BLaER1 (cell line): Measurements from ENCODE around the gene RTCB.
"Not testable (repeated sequence)": the region's sequence is repeated elsewhere in the genome, so short reads cannot be mapped to it uniquely, and the experiment has no call there.

Experiments used
- H3K27ac ChIP-seq: shearing (Covaris generic); formaldehyde crosslinking; 2 replicates; pipeline ENCODE4 v1.8.1; 2022
- H3K27me3 ChIP-seq: shearing (Covaris generic); formaldehyde crosslinking; 2 replicates; pipeline ENCODE4 v1.8.1; 2022
- H3K36me3 ChIP-seq: shearing (Covaris generic); formaldehyde crosslinking; 2 replicates; pipeline ENCODE4 v1.8.1; 2022
- H3K4me1 ChIP-seq: shearing (Covaris generic); formaldehyde crosslinking; 2 replicates; pipeline ENCODE4 v1.8.1; 2022
- H3K4me2 ChIP-seq: shearing (Covaris generic); formaldehyde crosslinking; 2 replicates; pipeline ENCODE4 v1.8.1; 2022
- H3K4me3 ChIP-seq: shearing (Covaris generic); formaldehyde crosslinking; 2 replicates; pipeline ENCODE4 v1.8.1; 2022
- H3K9ac ChIP-seq: shearing (Covaris generic); formaldehyde crosslinking; 2 replicates; pipeline ENCODE4 v1.8.1; 2022
- H3K9me3 ChIP-seq: shearing (Covaris generic); formaldehyde crosslinking; 2 replicates; pipeline ENCODE4 v1.8.1; 2022
- H4K20me1 ChIP-seq: shearing (Covaris generic); formaldehyde crosslinking; 2 replicates; pipeline ENCODE4 v1.8.1; 2022
- Cebpa-rat ChIP-seq: shearing (Covaris generic); IDR thresholded peaks from 2 replicates; pipeline ENCODE4 v1.8.1; 2022

RTCB gene

GRCh38 chr22:32396255-32396654, 15.8 kb downstream of the RTCB start:
- no peak overlapping the region for H3K4me2 ChIP-seq
- TF ChIP-seq Cebpa-rat = no peak
- H3K4me3 ChIP-seq = no peak overlapping the region
- no peaks in the 10 kb centered on the region for H4K20me1 ChIP-seq
- no peaks in the 10 kb centered on the region for H3K4me1 ChIP-seq
- no peaks in the 10 kb centered on the region for H3K9me3 ChIP-seq
- H3K27me3 ChIP-seq = no peaks in the 10 kb centered on the region
- no peak overlapping the region for H3K9ac ChIP-seq
- H3K36me3 ChIP-seq = peaks cover 100% of the 10 kb centered on the region
- no peak overlapping the region for H3K27ac ChIP-seq

DNA sequence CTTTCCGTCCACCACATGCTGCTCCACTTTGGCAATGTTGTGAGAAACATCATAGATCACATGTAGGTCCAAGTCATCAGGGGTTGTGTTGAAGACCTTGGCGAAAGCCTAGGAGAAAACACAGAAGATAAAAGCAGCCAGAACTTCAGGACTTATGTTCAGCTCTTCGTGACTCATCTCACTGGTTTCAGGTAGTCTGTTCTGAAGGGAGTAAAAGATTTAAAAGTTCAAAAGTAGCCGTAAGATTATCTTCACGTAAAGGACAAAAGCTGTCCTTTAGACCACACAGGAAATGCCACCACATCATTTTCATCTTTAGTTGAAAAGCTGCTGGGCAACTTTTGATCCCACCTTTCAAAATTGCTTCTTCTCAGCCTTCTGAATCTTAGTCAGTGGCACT, 16.9 kb downstream of the RTCB start:
- no peaks in the 10 kb centered on the region for H4K20me1 ChIP-seq
- H3K36me3 ChIP-seq = peaks cover 100% of the 10 kb centered on the region
- H3K9ac ChIP-seq = no peak overlapping the region
- no peaks in the 10 kb centered on the region for H3K27me3 ChIP-seq
- H3K4me1 ChIP-seq = no peaks in the 10 kb centered on the region
- H3K9me3 ChIP-seq = no peaks in the 10 kb centered on the region
- no peak overlapping the region for H3K4me2 ChIP-seq
- H3K27ac ChIP-seq = no peak overlapping the region
- TF ChIP-seq Cebpa-rat = no peak
- no peak overlapping the region for H3K4me3 ChIP-seq

- Histone ChIP-seq H3K36me3 (peaks cover 100% of the 10 kb centered on the region), H3K4me1 (no peaks in the 10 kb centered on the region), H3K27me3 (no peaks in the 10 kb centered on the region), H3K9ac (no peak overlapping the region), H3K4me3 (no peak overlapping the region), H3K27ac (no peak overlapping the region), H3K9me3 (no peaks in the 10 kb centered on the region), H3K4me2 (no peak overlapping the region), H4K20me1 (no peaks in the 10 kb centered on the region)
- TF ChIP-seq Cebpa-rat = no peak
Measured at GRCh38 chr22:32389685-32390084, 22.4 kb downstream of the RTCB start.

- H3K4me2 ChIP-seq = no peak overlapping the region
- H3K4me3 ChIP-seq = no peak overlapping the region
- H4K20me1 ChIP-seq = no peaks in the 10 kb centered on the region
- no peaks in the 10 kb centered on the region for H3K9me3 ChIP-seq
- TF ChIP-seq Cebpa-rat = no peak
- no peak overlapping the region for H3K27ac ChIP-seq
- no peaks in the 10 kb centered on the region for H3K4me1 ChIP-seq
- peaks cover 61% of the 10 kb centered on the region for H3K36me3 ChIP-seq
- H3K27me3 ChIP-seq = no peaks in the 10 kb centered on the region
- no peak overlapping the region for H3K9ac ChIP-seq
Measured at GRCh38 chr22:32385681-32386080, 26.4 kb downstream of the RTCB start.

DNA sequence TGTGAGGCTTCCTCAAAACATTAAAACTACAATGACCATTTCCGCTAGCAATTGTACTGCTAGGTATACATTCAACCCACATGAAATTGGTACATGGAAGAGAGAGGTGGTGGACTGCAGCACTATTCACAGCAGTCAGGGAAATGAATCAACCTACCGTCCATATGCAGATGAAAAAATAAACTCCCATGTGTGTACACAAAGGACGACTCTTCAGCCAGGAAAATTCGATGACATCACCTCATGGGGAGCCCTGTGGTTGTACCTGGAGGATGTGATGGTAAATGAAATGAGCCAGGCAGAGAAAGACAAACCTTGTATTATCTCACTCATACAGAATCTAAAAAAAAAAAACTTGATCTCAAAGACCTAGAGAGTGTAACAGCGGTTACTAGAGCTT, 31.1 kb downstream of the RTCB start:
- H3K27me3 ChIP-seq = no peaks in the 10 kb centered on the region
- peaks cover 14% of the 10 kb centered on the region for H3K36me3 ChIP-seq
- no peak overlapping the region for H3K9ac ChIP-seq
- no peak overlapping the region for H3K4me3 ChIP-seq
- H3K27ac ChIP-seq = no peak overlapping the region
- no peak for TF ChIP-seq Cebpa-rat
- no peaks in the 10 kb centered on the region for H4K20me1 ChIP-seq
- no peak overlapping the region for H3K4me2 ChIP-seq
- no peaks in the 10 kb centered on the region for H3K4me1 ChIP-seq
- H3K9me3 ChIP-seq = no peaks in the 10 kb centered on the region

DNA sequence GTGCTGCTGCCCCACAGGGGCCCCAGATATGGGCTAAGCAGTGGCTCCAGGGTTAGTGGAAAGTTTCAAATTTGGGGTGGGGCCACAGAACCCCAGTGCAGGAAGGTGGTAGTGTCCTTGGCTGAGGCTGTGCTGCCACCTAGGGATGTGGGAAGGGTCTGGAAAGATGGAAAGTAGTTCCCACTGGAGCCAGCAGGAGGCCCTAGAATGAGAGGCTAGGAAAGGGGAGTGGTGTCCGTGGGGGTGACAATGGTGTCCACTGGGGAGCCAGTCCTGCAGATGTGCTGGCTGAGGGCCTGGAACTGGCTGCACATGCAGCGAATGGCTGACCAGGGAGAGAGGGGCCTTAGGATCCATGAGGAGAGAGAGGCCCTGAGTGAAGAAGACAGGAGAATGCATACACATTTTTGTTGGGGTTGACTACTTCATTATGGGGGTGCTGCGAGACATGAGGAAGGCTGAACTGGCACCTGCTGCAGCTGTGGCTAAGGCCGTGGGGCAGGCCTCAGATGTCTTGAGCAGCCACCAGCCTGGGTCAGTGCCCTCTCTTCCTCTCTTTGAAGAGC, 33.3 kb downstream of the RTCB start:
- Histone ChIP-seq H3K27me3 (no peaks in the 10 kb centered on the region), H4K20me1 (no peaks in the 10 kb centered on the region), H3K9me3 (no peaks in the 10 kb centered on the region), H3K4me3 (no peak overlapping the region), H3K4me2 (no peak overlapping the region), H3K9ac (no peak overlapping the region), H3K4me1 (no peaks in the 10 kb centered on the region), H3K27ac (no peak overlapping the region), H3K36me3 (no peaks in the 10 kb centered on the region)
- no peak for TF ChIP-seq Cebpa-rat

DNA sequence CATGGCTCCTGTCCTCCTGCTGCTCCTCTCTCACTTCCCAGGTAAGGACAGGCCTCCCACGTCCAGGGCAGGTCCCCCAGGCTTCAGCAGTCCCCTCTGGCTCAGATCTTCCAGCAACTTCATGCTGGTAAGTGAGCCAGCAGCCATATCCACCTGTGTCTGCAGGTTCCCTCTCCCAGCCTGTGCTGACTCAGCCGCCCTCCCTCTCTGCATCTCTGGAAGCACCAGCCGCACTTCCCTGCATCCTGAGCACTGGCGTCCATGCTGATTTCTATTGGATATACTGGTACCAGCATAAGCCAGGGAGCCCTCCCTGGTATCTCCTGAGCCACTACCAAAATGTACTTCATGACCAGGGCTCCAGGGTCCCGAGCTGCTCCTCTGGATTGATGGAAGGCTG, 35.4 kb downstream of the RTCB start:
- Histone ChIP-seq H3K36me3 (no peaks in the 10 kb centered on the region), H3K4me3 (no peak overlapping the region), H3K9me3 (no peaks in the 10 kb centered on the region), H3K27ac (no peak overlapping the region), H3K9ac (no peak overlapping the region), H3K4me1 (no peaks in the 10 kb centered on the region), H4K20me1 (no peaks in the 10 kb centered on the region), H3K27me3 (no peaks in the 10 kb centered on the region), H3K4me2 (no peak overlapping the region)
- TF ChIP-seq Cebpa-rat = no peak

- no peak overlapping the region for H3K27ac ChIP-seq
Measured at GRCh38 chr22:32375678-32376450, 36.2 kb downstream of the RTCB start.

GRCh38 chr22:32364210-32364609, 47.8 kb downstream of the RTCB start:
- TF ChIP-seq Cebpa-rat = no peak
- Histone ChIP-seq H3K27me3 (no peaks in the 10 kb centered on the region), H4K20me1 (no peaks in the 10 kb centered on the region), H3K4me3 (no peak overlapping the region), H3K4me1 (0 out of 2 replicates have a peak, but pooled peaks cover 7% of the 10 kb centered on the region), H3K9ac (no peak overlapping the region), H3K9me3 (no peaks in the 10 kb centered on the region), H3K4me2 (no peak overlapping the region), H3K27ac (no peak overlapping the region), H3K36me3 (no peaks in the 10 kb centered on the region)

More at GRCh38 chr22:32375678-32376450, 36.2 kb downstream of the RTCB start:
- H4K20me1 ChIP-seq = no peaks in the 10 kb centered on the region
- H3K9ac ChIP-seq = no peak overlapping the region
- H3K4me3 ChIP-seq = no peak overlapping the region
- no peak for TF ChIP-seq Cebpa-rat
- no peak overlapping the region for H3K4me2 ChIP-seq
- H3K27me3 ChIP-seq = no peaks in the 10 kb centered on the region
- H3K36me3 ChIP-seq = no peaks in the 10 kb centered on the region
- H3K4me1 ChIP-seq = no peaks in the 10 kb centered on the region
- H3K9me3 ChIP-seq = no peaks in the 10 kb centered on the region

GRCh38 chr22:32361257-32361656, 50.8 kb downstream of the RTCB start:
- H3K27ac ChIP-seq = no peak overlapping the region
- H3K36me3 ChIP-seq = no peaks in the 10 kb centered on the region

GRCh38 chr22:32360096-32360495, 52.0 kb downstream of the RTCB start:
- H3K9me3 ChIP-seq, H4K20me1 ChIP-seq, H3K4me2 ChIP-seq, H3K4me3 ChIP-seq, H3K4me1 ChIP-seq, H3K36me3 ChIP-seq, H3K27me3 ChIP-seq, H3K9ac ChIP-seq, H3K27ac ChIP-seq: not testable (repeated sequence)

More at GRCh38 chr22:32361257-32361656, 50.8 kb downstream of the RTCB start:
- no peak overlapping the region for H3K9ac ChIP-seq
- no peaks in the 10 kb centered on the region for H4K20me1 ChIP-seq
- TF ChIP-seq Cebpa-rat = no peak
- no peak overlapping the region for H3K4me3 ChIP-seq
- no peak overlapping the region for H3K4me2 ChIP-seq
- H3K27me3 ChIP-seq = no peaks in the 10 kb centered on the region
- no peaks in the 10 kb centered on the region for H3K9me3 ChIP-seq
- 0 out of 2 replicates have a peak, but pooled peaks cover 7% of the 10 kb centered on the region for H3K4me1 ChIP-seq

DNA sequence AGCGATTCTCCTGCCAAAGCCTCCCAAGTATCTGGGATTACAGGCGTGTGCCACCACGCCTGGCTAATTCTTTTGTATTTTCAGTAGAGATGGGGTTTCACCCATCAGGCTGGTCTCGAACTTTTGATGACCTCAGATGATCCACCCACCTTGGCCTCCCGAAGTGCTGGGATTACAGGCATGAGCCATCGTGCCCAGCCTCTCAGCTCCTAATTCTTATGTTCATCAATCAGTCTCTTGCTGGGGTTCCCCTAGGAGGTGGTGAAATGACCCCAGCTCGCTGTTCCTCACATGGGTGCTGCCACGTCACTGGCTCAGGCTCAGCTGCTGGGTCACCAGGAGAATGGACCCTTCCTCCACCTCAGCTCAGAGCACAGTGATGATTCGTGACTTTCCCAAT, 54.5 kb downstream of the RTCB start, which contains the start of gene RFPL3:
RFPL3 (plus strand) TSS at position 301 of the 400 bp plus-strand sequence. CDS start 205 bp downstream, outside the sequence.
- not testable (repeated sequence) for H3K4me2 ChIP-seq, H3K9ac ChIP-seq, H3K27me3 ChIP-seq, H3K4me3 ChIP-seq, H3K4me1 ChIP-seq, H4K20me1 ChIP-seq, H3K36me3 ChIP-seq, H3K27ac ChIP-seq
- peaks cover 13% of the 10 kb centered on the region for H3K9me3 ChIP-seq
